HG02610 (cell line): Measurements from ENCODE around the gene GLDN.

ENCODE experiments used
- ATAC-seq: cut with Tn5 transposase; IDR thresholded peaks from one replicate; pipeline ENCODE4 v1.9.1; 2021; ENCODE audit warnings: mild to moderate bottlenecking, moderate library complexity; ENCODE audit not compliant: unreplicated experiment

The GLDN gene

GRCh38 chr15:51341366-51342226 is at the start of gene GLDN:
Gene GLDN (plus strand): TSS chr15:51341655. CDS start chr15:51341685, 30 bp downstream.
- no peak for ATAC-seq

- no peak for ATAC-seq
Measured at GRCh38 chr15:51298620-51299019, 42.8 kb upstream of the GLDN start.

- ATAC-seq, result no peak
Measured at GRCh38 chr15:51299187-51300015, 42.1 kb upstream of the GLDN start.

GRCh38 chr15:51302480-51302879 is 39.0 kb upstream of the GLDN start:
- ATAC-seq, result no peak

GRCh38 chr15:51303462-51303980 is 37.9 kb upstream of the GLDN start:
- no peak for ATAC-seq

GRCh38 chr15:51307325-51307724 is 34.1 kb upstream of the GLDN start:
- no peak for ATAC-seq

GRCh38 chr15:51307811-51308210 is 33.6 kb upstream of the GLDN start:
- no peak for ATAC-seq

GRCh38 chr15:51310064-51310463 is 31.4 kb upstream of the GLDN start:
- ATAC-seq, result no peak

- no peak for ATAC-seq
Measured at GRCh38 chr15:51311510-51311909, 29.9 kb upstream of the GLDN start.

- no peak for ATAC-seq
Measured at GRCh38 chr15:51312166-51313073, 29.0 kb upstream of the GLDN start.

- ATAC-seq, result no peak
Measured at GRCh38 chr15:51313074-51313393, 28.4 kb upstream of the GLDN start.

GRCh38 chr15:51313644-51314280 is 27.7 kb upstream of the GLDN start:
- ATAC-seq, result no peak

GRCh38 chr15:51314391-51315337 is 26.8 kb upstream of the GLDN start:
- ATAC-seq, result no peak

- ATAC-seq, result no peak
Measured at GRCh38 chr15:51315726-51316125, 25.7 kb upstream of the GLDN start.

GRCh38 chr15:51316636-51317035 is 24.8 kb upstream of the GLDN start:
- ATAC-seq, result no peak

- no peak for ATAC-seq
Measured at GRCh38 chr15:51318382-51319150, 22.9 kb upstream of the GLDN start.

- ATAC-seq, result no peak
Measured at GRCh38 chr15:51319539-51319938, 21.9 kb upstream of the GLDN start.

- ATAC-seq, result no peak
Measured at GRCh38 chr15:51320843-51321242, 20.6 kb upstream of the GLDN start.
